AG09319 (cell line): ENCODE results near the gene NUBPL.

Source experiments
- DNase-seq: peaks from one replicate; pipeline ENCODE4 v3.0.0-alpha.2; 2010; ENCODE audit warnings: low read depth; ENCODE audit errors: extremely low read depth
- TF ChIP-seq, protein P1 (sequence below): IDR thresholded peaks from 2 replicates; pipeline ENCODE4 v1.5.1; 2011; ENCODE audit warnings: low read depth, mild to moderate bottlenecking, inconsistent platforms, low read length, moderate library complexity

Gene NUBPL

DNA sequence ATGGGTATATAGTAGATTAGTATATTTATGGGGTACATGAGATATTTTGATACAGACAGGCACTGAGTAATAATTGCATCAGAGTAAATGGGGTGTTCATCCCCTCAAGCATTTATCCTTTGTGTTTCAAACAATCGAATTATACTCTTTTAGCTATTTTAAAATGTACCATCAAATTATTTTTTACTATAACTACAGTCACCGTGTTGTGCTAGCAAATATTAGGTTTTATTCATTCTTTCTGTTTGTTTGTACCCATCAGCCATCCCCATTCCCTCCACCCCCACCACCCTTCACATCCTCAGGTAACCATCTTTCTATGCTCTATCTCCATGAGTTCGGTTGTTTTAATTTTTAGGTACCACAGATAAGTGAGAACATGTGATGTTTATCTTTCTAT lies 115.8 kb downstream of the NUBPL start:
- DNase-seq, result no peak
- TF ChIP-seq, protein P1, sequence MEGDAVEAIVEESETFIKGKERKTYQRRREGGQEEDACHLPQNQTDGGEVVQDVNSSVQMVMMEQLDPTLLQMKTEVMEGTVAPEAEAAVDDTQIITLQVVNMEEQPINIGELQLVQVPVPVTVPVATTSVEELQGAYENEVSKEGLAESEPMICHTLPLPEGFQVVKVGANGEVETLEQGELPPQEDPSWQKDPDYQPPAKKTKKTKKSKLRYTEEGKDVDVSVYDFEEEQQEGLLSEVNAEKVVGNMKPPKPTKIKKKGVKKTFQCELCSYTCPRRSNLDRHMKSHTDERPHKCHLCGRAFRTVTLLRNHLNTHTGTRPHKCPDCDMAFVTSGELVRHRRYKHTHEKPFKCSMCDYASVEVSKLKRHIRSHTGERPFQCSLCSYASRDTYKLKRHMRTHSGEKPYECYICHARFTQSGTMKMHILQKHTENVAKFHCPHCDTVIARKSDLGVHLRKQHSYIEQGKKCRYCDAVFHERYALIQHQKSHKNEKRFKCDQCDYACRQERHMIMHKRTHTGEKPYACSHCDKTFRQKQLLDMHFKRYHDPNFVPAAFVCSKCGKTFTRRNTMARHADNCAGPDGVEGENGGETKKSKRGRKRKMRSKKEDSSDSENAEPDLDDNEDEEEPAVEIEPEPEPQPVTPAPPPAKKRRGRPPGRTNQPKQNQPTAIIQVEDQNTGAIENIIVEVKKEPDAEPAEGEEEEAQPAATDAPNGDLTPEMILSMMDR, result no peak

- TF ChIP-seq, protein P1, result no peak
- DNase-seq, result no peak
Observed at GRCh38 chr14:31677630-31678029, 116.4 kb downstream of the NUBPL start.

GRCh38 chr14:31678421-31679249 lies 117.4 kb downstream of the NUBPL start:
- TF ChIP-seq, protein P1, result no peak
- no peak for DNase-seq

- DNase-seq, result no peak
- TF ChIP-seq, protein P1, result no peak
Observed at GRCh38 chr14:31682768-31683167, 121.6 kb downstream of the NUBPL start.

- DNase-seq, result no peak
- TF ChIP-seq, protein P1, result no peak
Observed at GRCh38 chr14:31687726-31688125, 126.5 kb downstream of the NUBPL start.

DNA sequence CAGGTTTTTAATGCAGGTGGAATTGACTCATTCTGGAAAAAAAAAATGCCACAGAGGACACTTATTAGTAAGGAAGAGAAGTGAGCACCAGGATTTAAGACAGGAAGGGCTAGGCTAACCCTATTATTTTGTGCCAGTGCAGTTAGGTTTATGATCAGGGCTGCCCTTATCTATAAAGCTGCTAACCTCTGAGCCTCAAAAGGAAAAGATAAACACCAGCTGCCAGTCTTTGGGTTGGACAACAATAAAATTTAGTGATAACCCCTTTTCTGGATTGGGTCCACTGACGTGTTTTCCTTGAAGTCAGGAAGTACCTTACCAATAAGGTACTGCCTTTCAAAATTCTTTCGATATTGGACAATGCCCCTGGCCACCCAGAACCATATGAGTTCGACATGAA lies 128.9 kb downstream of the NUBPL start:
- DNase-seq, result no peak
- TF ChIP-seq, protein P1, result no peak

- TF ChIP-seq, protein P1, result no peak
- peak; percentile 12 for DNase-seq
Observed at GRCh38 chr14:31692376-31692781, 131.2 kb downstream of the NUBPL start.
